ENCODE results near the gene CHRND. TPM values are rescaled to one million over a fixed set of nuclear protein-coding genes. Genes with fewer than 3 reads are reported as not detected.
A peak's percentile ranks its signal among the peaks of the same experiment; 100 is the strongest.

Gene CHRND
- total RNA-seq, 1 donor from 2014 or later, result not detected

DNA sequence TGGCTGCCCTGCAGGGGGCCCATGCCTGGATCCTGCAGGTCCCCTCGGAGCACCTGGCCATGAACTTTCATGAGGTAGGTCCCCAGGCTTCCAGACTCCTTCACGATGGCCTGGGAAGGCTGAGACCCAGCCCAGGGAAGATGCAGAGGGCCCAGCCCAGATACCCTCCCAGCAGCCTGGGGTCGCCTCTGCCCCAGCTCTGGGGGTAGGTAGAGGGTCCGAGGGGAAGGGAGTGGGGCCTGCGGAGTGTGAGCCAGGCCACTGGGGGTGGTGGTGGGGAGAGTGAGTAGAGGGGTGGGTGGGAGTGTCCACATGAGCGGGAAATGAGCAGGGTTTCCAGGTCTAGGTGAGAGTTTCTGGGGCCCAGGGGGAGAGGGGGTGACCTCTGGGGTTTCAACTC, 1.2 kb upstream of the CHRND start:
- Histone ChIP-seq H3K9me3 (no peaks in the 10 kb centered on the region), H3K36me3 (no peaks in the 10 kb centered on the region), H3K27ac (no peak overlapping the region), H3K4me1 (peaks cover 15% of the 10 kb centered on the region), H3K4me3 (no peak overlapping the region), H3K27me3 (peaks cover 69% of the 10 kb centered on the region)
- TF ChIP-seq, protein P1, sequence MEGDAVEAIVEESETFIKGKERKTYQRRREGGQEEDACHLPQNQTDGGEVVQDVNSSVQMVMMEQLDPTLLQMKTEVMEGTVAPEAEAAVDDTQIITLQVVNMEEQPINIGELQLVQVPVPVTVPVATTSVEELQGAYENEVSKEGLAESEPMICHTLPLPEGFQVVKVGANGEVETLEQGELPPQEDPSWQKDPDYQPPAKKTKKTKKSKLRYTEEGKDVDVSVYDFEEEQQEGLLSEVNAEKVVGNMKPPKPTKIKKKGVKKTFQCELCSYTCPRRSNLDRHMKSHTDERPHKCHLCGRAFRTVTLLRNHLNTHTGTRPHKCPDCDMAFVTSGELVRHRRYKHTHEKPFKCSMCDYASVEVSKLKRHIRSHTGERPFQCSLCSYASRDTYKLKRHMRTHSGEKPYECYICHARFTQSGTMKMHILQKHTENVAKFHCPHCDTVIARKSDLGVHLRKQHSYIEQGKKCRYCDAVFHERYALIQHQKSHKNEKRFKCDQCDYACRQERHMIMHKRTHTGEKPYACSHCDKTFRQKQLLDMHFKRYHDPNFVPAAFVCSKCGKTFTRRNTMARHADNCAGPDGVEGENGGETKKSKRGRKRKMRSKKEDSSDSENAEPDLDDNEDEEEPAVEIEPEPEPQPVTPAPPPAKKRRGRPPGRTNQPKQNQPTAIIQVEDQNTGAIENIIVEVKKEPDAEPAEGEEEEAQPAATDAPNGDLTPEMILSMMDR (IDR thresholded peaks at IDR 0.05), result no peak
- ATAC-seq (no peak), DNase-seq (no peak)
- intact Hi-C loops (cut with DNase I), result loop anchor here (10.0 kb wide), 1 partner anchor 620 kb away; no protein-coding TSS in a partner anchor

DNA sequence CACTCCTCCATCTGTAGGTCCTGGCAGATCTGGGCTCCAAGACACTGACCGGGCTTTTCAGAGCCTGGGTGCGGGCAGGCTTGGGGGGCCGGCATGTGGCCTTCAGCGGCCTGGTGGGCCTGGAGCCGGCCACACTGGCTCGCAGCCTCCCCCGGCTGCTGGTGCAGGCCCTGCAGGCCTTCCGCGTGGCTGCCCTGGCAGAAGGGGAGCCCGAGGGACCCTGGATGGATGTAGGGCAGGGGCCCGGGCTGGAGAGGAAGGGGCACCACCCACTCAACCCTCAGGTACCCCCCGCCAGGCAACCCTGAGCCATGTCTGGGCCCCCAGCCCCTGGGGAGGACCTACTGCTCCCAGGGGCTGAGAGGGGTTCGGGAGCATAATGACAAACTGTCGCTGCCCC, 761 bp upstream of the CHRND start:
- no peak for DNase-seq
- TF ChIP-seq, protein P1 (IDR thresholded peaks at IDR 0.05), result no peak
- intact Hi-C loops (cut with DNase I), result loop anchor here (10.0 kb wide), 1 partner anchor 620 kb away; no protein-coding TSS in a partner anchor
- Histone ChIP-seq H3K27me3 (peaks cover 64% of the 10 kb centered on the region), H3K36me3 (no peaks in the 10 kb centered on the region), H3K9me3 (no peaks in the 10 kb centered on the region), H3K27ac (no peak overlapping the region), H3K4me3 (no peak overlapping the region), H3K4me1 (peaks cover 15% of the 10 kb centered on the region)
- ATAC-seq, result no peak

DNA sequence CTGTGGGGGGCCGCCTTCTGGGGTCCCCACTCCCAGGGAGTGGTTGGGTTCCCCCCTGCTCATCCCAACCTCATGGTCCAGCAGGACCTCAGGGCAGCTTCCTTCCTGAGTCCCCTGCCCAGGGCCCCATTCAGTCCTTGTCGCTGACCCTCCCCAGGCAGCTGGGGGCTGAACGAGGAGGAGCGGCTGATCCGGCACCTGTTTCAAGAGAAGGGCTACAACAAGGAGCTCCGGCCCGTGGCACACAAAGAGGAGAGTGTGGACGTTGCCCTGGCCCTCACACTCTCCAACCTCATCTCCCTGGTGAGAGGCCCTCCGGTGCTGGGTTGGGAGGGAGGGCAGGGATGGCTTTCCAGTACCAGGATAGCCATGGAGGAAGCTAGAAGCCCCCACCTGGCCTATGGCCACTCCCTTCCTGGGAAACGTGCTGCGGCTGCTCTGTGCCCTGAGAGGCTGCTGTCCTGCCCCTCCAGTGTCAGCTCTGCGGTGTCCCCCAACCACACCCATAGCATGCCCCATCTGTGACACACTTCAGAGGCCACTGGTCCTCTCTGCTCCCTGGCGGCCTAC, 497 bp downstream of the CHRND start:
- intact Hi-C loops (cut with DNase I), result loop anchor here (10.0 kb wide), 1 partner anchor 622 kb away; no protein-coding TSS in a partner anchor

DNA sequence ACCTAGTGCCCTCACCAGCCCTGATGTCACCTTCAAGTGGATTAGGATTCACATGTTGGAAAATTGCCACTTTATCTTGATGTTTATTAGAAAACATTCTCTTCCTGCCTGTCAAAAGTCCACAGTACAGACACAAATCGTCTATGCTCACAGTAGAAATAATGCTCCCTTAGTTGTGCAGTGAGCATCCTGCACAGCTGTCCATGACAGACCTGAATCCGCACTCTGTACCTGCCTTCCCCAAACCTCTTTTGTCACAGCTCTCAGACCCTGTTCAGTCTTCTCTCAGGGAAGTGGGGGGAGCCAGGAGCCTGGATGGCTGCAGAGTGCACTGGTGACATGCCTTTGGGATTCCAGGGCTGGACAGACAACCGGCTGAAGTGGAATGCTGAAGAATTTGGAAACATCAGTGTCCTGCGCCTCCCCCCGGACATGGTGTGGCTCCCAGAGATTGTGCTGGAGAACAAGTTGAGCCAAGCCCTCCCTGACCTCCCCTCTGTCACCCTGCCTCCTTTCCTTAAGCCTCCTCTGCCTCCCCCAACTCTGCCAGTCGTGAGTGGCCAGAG, 2.0 kb downstream of the CHRND start:
- no peak for DNase-seq
- no peaks in the 10 kb centered on the region for H3K36me3 ChIP-seq
- H3K4me3 ChIP-seq, result no peak overlapping the region
- no peak for ATAC-seq
- TF ChIP-seq, protein P1 (IDR thresholded peaks at IDR 0.05), result no peak
- intact Hi-C loops (cut with DNase I), result loop anchor here (10.0 kb wide), 1 partner anchor 623 kb away; no protein-coding TSS in a partner anchor
- H3K9me3 ChIP-seq, result no peaks in the 10 kb centered on the region
- peaks cover 9% of the 10 kb centered on the region for H3K4me1 ChIP-seq
- H3K27me3 ChIP-seq, result peaks cover 36% of the 10 kb centered on the region
- H3K27ac ChIP-seq, result no peak overlapping the region

More for the DNA sequence above, 497 bp downstream of the CHRND start:
- TF ChIP-seq, protein P1 (IDR thresholded peaks at IDR 0.05), result no peak
- ATAC-seq (no peak), DNase-seq (no peak)
- Histone ChIP-seq H3K4me3 (no peak overlapping the region), H3K27me3 (peaks cover 52% of the 10 kb centered on the region), H3K27ac (no peak overlapping the region), H3K36me3 (no peaks in the 10 kb centered on the region), H3K9me3 (no peaks in the 10 kb centered on the region), H3K4me1 (peaks cover 15% of the 10 kb centered on the region)

DNA sequence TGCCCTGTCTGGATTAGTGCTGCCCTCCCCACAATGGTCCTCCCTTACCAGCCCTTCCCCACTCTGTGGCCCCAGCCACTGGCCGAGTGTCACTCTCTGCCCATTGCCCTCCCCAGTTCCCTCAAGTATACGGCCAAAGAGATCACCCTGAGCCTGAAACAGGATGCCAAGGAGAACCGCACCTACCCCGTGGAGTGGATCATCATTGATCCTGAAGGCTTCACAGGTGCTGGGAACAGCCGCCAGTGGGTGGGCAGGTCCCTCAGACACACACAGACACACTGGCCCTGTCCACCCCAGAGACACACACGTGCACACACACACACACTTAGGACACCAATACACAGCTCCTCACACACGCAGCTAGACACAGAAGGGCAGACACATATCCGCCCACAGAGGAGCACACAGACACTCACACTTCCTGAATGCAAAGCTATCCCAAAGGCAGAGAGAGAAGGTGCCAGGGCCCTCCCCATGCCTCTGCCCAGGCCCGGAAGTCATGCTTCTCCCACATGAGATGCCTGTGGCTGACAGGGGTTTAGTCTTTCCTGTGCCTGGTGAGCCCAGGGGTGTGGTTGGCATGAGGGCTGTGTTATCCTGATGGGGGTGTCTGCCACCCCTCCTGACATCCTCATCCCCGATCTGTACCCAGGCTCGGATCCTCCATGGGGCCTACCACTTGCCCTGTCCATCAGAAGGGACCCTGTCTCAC, 2.9 kb downstream of the CHRND start:
- DNase-seq, result peak; percentile 41
- TF ChIP-seq, protein P1 (IDR thresholded peaks at IDR 0.05), result no peak

More for the DNA sequence above, 2.9 kb downstream of the CHRND start:
- Histone ChIP-seq H3K27ac (no peak overlapping the region), H3K4me3 (no peak overlapping the region), H3K9me3 (no peaks in the 10 kb centered on the region), H3K36me3 (no peaks in the 10 kb centered on the region), H3K4me1 (peaks cover 5% of the 10 kb centered on the region), H3K27me3 (peaks cover 27% of the 10 kb centered on the region)
- intact Hi-C loops (cut with DNase I), result loop anchor here (10.0 kb wide), 1 partner anchor 624 kb away; no protein-coding TSS in a partner anchor
- ATAC-seq, result peak; percentile 59
